Measurements from ENCODE around the gene ENG.

Gene ENG

DNA sequence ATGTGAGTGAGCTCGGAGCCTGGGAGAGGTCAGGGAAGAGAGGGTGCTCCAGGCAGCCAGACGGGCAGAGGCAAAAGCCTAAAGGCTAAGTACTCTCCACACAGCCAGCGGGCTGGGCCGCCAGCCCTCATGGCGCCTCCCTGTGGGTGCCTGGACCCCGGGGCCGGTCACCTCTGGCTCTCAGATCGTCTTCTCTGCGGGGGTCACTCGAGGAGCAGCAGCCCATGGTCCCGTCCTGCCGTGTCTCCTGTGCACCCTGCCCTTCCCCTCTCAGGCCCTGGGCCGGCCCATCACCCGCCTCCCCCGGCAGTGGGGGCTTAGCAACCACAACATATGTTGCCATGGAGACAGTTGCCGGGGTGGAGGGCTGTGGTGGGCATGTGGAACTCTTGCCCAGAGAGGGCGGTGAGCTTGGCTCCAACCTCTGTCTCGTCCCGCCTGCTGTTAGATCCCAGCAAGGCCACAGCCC, 18.8 kb upstream of the ENG start:
- ChIA-PET CTCF (interaction anchor here (0.6 to 1.1 kb wide), 5 partner anchors 40 to 404 kb away, joined by 3 to 7 read pairs (median 4); partner anchors contain the start of gene TOR2A), POLR2A (interaction anchor here (0.9 to 1.5 kb wide), 3 partner anchors 9 to 138 kb away, joined by 3 read pairs; partner anchors contain the start of gene TOR2A)
- Histone ChIP-seq H3K9me3 (ENCODE audit: control insufficient read depth, insufficient read depth, low read depth, low read length) (no peaks in the 10 kb centered on the region), H3K4me3 (ENCODE audit: low read depth, low read length) (no peak overlapping the region), H3K4me1 (ENCODE audit: control insufficient read depth, insufficient read depth, low read length) (no peaks in the 10 kb centered on the region; the same call in 1 of the 2 replicates), H3K27ac (ENCODE audit: extremely low read depth, low read depth, low read length) (no peak overlapping the region), H3K36me3 (ENCODE audit: control insufficient read depth in 2 of 2, insufficient read depth in 1 of 2, low read length in 2 of 2) (peaks cover 0 to 43% of the 10 kb centered on the region in 2 experiments; a peak in 2 of 3 replicates)
- TF ChIP-seq, protein P1, sequence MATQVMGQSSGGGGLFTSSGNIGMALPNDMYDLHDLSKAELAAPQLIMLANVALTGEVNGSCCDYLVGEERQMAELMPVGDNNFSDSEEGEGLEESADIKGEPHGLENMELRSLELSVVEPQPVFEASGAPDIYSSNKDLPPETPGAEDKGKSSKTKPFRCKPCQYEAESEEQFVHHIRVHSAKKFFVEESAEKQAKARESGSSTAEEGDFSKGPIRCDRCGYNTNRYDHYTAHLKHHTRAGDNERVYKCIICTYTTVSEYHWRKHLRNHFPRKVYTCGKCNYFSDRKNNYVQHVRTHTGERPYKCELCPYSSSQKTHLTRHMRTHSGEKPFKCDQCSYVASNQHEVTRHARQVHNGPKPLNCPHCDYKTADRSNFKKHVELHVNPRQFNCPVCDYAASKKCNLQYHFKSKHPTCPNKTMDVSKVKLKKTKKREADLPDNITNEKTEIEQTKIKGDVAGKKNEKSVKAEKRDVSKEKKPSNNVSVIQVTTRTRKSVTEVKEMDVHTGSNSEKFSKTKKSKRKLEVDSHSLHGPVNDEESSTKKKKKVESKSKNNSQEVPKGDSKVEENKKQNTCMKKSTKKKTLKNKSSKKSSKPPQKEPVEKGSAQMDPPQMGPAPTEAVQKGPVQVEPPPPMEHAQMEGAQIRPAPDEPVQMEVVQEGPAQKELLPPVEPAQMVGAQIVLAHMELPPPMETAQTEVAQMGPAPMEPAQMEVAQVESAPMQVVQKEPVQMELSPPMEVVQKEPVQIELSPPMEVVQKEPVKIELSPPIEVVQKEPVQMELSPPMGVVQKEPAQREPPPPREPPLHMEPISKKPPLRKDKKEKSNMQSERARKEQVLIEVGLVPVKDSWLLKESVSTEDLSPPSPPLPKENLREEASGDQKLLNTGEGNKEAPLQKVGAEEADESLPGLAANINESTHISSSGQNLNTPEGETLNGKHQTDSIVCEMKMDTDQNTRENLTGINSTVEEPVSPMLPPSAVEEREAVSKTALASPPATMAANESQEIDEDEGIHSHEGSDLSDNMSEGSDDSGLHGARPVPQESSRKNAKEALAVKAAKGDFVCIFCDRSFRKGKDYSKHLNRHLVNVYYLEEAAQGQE (tag by site-specific recombination; IDR thresholded peaks at IDR 0.05) = no peak
- TF ChIP-seq ZBTB20 (tag by site-specific recombination; IDR thresholded peaks at IDR 0.05) (no peak), ZNF76 (tag by site-specific recombination; IDR thresholded peaks at IDR 0.05; ENCODE audit: borderline replicate concordance, low read depth) (no peak), ZNF830 (tag by site-specific recombination; IDR thresholded peaks at IDR 0.05; ENCODE audit: low read depth) (no peak), ZNF350 (tag by site-specific recombination; IDR thresholded peaks at IDR 0.05) (no peak), CTCF (tag by site-specific recombination; IDR thresholded peaks at IDR 0.05) (no peak), ZIC2 (tag by site-specific recombination; IDR thresholded peaks at IDR 0.05) (peak; percentile 76), PBX3 (CRISPR knock-in tag; IDR thresholded peaks at IDR 0.05) (no peak), ZNF473 (tag by site-specific recombination; IDR thresholded peaks at IDR 0.05) (no peak), ZBTB1 (tag by site-specific recombination; IDR thresholded peaks at IDR 0.05) (no peak), ZNF621 (tag by site-specific recombination; IDR thresholded peaks at IDR 0.05) (no peak), ZNF366 (tag by site-specific recombination; conservative IDR thresholded peaks at IDR 0.05) (no peak), ZNF416 (tag by site-specific recombination; IDR thresholded peaks at IDR 0.05) (no peak), MYNN (tag by site-specific recombination; IDR thresholded peaks at IDR 0.05; ENCODE audit: borderline replicate concordance) (peak; percentile 93)

GRCh38 chr9:127872369-127873222, 18.1 kb upstream of the ENG start:
- ChIA-PET CTCF (interaction anchor here (0.5 to 1.4 kb wide), 7 partner anchors 38 to 690 kb away, joined by 3 to 7 read pairs (median 6); partner anchors contain the start of gene TOR2A), POLR2A (interaction anchor here (1.5 kb wide), 1 partner anchor 10 kb away, joined by 3 read pairs; no protein-coding TSS in a partner anchor)
- Histone ChIP-seq H3K27ac (ENCODE audit: extremely low read depth, low read depth, low read length) (no peak overlapping the region), H3K36me3 (ENCODE audit: control insufficient read depth in 2 of 2, insufficient read depth in 1 of 2, low read length in 2 of 2) (peaks cover 0 to 49% of the 10 kb centered on the region in 2 experiments; a peak in 2 of 3 replicates), H3K9me3 (ENCODE audit: control insufficient read depth, insufficient read depth, low read depth, low read length) (no peaks in the 10 kb centered on the region), H3K4me1 (ENCODE audit: control insufficient read depth, insufficient read depth, low read length) (no peaks in the 10 kb centered on the region), H3K4me3 (ENCODE audit: low read depth, low read length) (no peak overlapping the region)
- TF ChIP-seq OSR2 (tag by site-specific recombination; IDR thresholded peaks at IDR 0.05) = no peak
- no peak for TF ChIP-seq HOXA7 (CRISPR knock-in tag; IDR thresholded peaks at IDR 0.05; ENCODE audit: borderline replicate concordance)
- TF ChIP-seq SP2 (tag by site-specific recombination; IDR thresholded peaks at IDR 0.05) = no peak
- TF ChIP-seq ZNF843 (tag by site-specific recombination; IDR thresholded peaks at IDR 0.05) = no peak
- peak; percentile 68 for TF ChIP-seq ZFHX2 (tag by site-specific recombination; conservative IDR thresholded peaks at IDR 0.05)
- TF ChIP-seq BCL11B (tag by site-specific recombination; IDR thresholded peaks at IDR 0.05; ENCODE audit: low read depth) = no peak
- TF ChIP-seq, protein P2, sequence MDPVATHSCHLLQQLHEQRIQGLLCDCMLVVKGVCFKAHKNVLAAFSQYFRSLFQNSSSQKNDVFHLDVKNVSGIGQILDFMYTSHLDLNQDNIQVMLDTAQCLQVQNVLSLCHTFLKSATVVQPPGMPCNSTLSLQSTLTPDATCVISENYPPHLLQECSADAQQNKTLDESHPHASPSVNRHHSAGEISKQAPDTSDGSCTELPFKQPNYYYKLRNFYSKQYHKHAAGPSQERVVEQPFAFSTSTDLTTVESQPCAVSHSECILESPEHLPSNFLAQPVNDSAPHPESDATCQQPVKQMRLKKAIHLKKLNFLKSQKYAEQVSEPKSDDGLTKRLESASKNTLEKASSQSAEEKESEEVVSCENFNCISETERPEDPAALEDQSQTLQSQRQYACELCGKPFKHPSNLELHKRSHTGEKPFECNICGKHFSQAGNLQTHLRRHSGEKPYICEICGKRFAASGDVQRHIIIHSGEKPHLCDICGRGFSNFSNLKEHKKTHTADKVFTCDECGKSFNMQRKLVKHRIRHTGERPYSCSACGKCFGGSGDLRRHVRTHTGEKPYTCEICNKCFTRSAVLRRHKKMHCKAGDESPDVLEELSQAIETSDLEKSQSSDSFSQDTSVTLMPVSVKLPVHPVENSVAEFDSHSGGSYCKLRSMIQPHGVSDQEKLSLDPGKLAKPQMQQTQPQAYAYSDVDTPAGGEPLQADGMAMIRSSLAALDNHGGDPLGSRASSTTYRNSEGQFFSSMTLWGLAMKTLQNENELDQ (tag by site-specific recombination; IDR thresholded peaks at IDR 0.05; ENCODE audit: low read depth) = no peak
- TF ChIP-seq KLF9 (tag by site-specific recombination; IDR thresholded peaks at IDR 0.05; ENCODE audit: low read depth) = no peak
- peak; percentile 77 for TF ChIP-seq EGR2 (tag by site-specific recombination; IDR thresholded peaks at IDR 0.05; ENCODE audit: low read depth)

Data from HEK293 (cell line).